Left colon (tissue), 2 donors: ENCODE measurements around the gene ATG13. TPM values are rescaled to one million over a fixed set of nuclear protein-coding genes. Genes with fewer than 3 reads are reported as not detected.

Experiments used
- ATAC-seq: fragments of 200-7000 bp; cut with Tn5 transposase; one replicate; pipeline ENCODE4 v1.9.1; 2020; ENCODE audit warnings: mild to moderate bottlenecking, moderate library complexity
- DNase-seq, 2 donors: peaks; one replicate each; pipeline ENCODE4 v3.0.0-alpha.2; 2020
- intact Hi-C, 2 donors: fragments of 100-400 bp; cut with DNase I in 1 of 2; cut with micrococcal nuclease in 1 of 2; formaldehyde crosslinking; loops; one replicate each; pipeline versions ENCODE4 v1.11.2 to v1.14.0; 2022; cut with DNase I, micrococcal nuclease
- total RNA-seq, 2 donors: library from RNA; stranded (reverse); fragmentation: NEBNext Ultra II Directional; extraction: Animal tissue kit (Norgen Biotek cat#: 25700); gene quantifications; one replicate each; pipeline ENCODE4 v1.2.1, GENCODE V29; 2021
- donor health status: DM: no; HTN: no; CAD: no.
- donor health status: DM: yes; HTN: yes; CAD: no.

ATG13 gene
- total RNA-seq, 2 donors from 2014 or later, result 51.3 to 57.6 TPM

DNA sequence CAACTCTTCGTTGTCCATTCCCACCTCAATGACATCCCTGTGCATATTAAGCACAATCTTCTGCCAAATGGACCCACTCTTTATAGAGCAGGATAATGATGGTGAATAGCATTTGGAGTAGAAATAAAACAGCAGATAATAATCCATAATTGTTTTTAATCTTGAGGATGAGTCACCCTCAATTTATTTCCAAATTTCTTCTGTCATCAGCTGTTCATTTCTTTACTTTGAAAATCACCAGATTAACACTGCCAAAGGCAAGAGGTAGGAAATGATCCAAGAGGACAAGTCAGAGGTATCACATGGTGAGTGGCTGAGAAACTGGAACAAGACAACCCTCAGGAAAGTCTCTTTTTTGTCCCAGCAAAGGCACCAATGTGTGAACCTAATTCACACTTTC, 16.2 kb upstream of the ATG13 start:
- intact Hi-C loops, result no loop called here
- ATAC-seq (no peak), DNase-seq (no peak)

- ATAC-seq (no peak), DNase-seq (no peak)
- intact Hi-C loops, result no loop called here
These were observed 13.5 kb upstream of the ATG13 start for GRCh38 chr11:46603704-46604308.

DNA sequence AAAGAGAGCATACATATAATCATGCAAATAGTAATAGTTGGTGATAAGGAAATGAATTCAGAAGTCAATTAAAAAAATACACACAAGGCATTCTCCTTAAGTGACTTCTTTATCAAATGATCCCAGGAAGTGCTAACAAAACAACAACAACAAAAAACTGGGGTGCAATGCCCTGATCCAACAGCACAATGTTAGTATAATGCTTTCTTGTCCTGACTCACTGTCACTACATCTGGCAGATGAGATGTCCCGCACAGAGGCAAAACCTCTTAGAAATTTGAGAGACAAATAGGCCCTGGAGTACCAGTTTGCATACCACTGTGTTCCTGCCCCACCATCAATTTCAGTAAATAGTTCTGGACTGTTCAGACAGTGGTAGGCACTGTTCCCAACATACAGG, 12.6 kb upstream of the ATG13 start:
- intact Hi-C loops, result no loop called here
- ATAC-seq (no peak), DNase-seq (no peak)

- intact Hi-C loops, result no loop called here
- no peak for DNase-seq
- ATAC-seq, result no peak
These were observed 9.8 kb upstream of the ATG13 start for GRCh38 chr11:46607516-46607915.

GRCh38 chr11:46609386-46609785, 8.0 kb upstream of the ATG13 start:
- no peak for DNase-seq
- no peak for ATAC-seq
- intact Hi-C loops, result no loop called here

- DNase-seq, result no peak
- ATAC-seq, result peak; percentile 70
- intact Hi-C loops, result no loop called here
These were observed 5.6 kb upstream of the ATG13 start for GRCh38 chr11:46611526-46612304.

GRCh38 chr11:46612326-46612725, 5.0 kb upstream of the ATG13 start:
- intact Hi-C loops, result no loop called here
- ATAC-seq (no peak), DNase-seq (no peak)

- ATAC-seq, result no peak
- no peak for DNase-seq
- intact Hi-C loops, result no loop called here
These were observed 1.6 kb upstream of the ATG13 start for GRCh38 chr11:46615756-46616155.

GRCh38 chr11:46616551-46617133, 711 bp upstream of the ATG13 start:
- intact Hi-C loops, result no loop called here
- DNase-seq (no peak), ATAC-seq (peak; percentile 10)

DNA sequence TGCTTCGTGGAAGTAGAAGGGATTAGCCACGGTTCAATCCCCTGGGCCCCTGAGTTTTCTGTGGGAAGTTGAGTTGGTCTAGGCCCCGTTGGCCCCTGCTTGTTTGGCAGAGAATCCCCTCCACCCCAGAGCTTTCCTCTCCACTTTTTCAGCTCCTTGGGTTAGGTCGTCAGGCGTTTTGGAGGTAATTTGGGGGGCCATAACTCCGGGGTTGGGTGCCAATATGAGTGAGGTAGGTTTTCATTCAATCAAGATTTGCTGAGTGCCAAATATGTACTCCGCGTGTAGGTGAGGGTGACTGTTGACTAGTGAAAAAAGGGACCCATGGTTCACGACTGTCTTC, 590 bp downstream of the ATG13 start:
- ATAC-seq (no peak), DNase-seq (no peak)
- intact Hi-C loops, result no loop called here

GRCh38 chr11:46618837-46619236, 1.5 kb downstream of the ATG13 start:
- DNase-seq (no peak), ATAC-seq (peak; percentile 10)
- intact Hi-C loops, result no loop called here

- ATAC-seq (peak; percentile 26), DNase-seq (no peak)
- intact Hi-C loops, result no loop called here
These were observed 8.1 kb downstream of the ATG13 start for GRCh38 chr11:46625406-46625805.

DNA sequence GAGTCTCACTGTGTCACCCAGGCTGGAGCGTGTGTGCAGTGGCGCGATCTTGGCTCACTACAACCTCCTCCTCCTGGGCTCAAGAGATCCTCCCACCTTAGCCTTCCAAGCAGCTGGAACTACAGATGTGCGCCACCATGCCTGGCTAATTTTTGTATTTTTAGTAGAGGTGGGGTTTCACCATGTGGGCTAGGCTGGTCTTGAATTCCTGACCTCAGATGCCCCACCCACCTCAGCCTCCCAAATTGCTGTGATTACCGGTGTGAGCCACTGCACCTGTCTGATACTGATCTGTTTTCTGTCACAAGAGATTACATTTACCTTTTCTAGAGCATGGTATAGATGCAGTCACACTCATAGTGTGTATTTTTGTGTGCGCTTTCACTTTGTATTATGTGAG, 11.6 kb downstream of the ATG13 start:
- ATAC-seq (no peak), DNase-seq (no peak)
- intact Hi-C loops, result no loop called here

DNA sequence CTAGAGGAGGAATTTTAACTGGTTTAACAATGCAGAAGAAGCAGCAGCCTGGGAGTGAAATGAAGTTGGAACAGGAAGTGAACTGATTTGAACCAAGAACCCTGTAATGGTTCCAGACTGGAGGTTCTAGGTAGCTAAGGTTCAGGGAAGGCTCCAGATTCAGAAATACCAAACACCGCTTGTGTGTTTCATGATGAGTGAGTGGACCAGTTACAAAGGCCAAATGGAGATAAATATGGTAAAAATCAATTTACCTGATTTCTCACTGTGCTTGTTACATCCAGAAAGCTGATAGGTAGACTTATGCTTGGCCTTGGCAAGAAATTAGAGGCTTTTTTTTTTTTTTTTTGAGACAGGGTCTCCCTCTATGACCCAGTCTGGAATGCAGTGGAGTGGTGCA, 12.9 kb downstream of the ATG13 start:
- ATAC-seq, result no peak
- intact Hi-C loops, result no loop called here

DNA sequence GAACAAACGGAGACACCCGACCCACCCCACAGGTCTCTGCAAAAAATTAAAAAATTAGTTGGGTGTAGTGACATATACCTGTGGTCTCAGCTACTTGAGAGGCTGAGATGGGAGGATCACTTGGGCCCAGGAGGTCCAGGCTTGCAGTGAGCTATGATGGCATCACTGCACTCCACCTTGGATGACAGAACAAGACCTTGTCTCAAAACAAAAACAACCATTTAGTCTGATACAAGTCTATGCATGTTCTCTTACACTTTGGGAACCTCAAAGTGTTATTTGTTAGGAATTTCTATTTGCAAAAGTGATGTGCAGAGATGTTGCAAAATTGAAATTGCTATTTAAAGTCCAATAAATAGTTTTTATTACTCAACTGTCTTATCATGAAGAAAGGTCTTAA, 14.3 kb downstream of the ATG13 start:
- no peak for ATAC-seq
- no peak for DNase-seq
- intact Hi-C loops, result no loop called here

More for the DNA sequence above, 12.9 kb downstream of the ATG13 start:
- no peak for DNase-seq

DNA sequence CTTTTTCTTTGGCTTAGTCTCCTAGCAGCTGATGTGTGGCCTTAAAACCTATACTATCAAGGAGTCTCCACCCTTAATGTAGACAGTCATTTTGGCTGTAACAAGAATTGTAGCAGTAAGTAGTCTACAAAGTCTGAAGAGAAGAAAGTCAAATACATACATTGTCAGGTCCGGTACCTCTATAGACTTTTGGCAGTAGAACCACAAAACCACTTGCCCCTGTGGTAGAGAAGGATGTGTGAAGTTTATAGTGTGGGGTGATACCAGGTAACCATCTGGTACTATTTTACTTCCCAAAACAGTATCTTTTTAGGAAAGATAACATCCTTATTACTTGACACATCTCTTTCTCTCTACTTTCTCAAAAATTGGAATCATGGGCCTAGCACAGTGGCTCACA, 15.1 kb downstream of the ATG13 start:
- no peak for ATAC-seq
- DNase-seq, result no peak
- intact Hi-C loops, result no loop called here

DNA sequence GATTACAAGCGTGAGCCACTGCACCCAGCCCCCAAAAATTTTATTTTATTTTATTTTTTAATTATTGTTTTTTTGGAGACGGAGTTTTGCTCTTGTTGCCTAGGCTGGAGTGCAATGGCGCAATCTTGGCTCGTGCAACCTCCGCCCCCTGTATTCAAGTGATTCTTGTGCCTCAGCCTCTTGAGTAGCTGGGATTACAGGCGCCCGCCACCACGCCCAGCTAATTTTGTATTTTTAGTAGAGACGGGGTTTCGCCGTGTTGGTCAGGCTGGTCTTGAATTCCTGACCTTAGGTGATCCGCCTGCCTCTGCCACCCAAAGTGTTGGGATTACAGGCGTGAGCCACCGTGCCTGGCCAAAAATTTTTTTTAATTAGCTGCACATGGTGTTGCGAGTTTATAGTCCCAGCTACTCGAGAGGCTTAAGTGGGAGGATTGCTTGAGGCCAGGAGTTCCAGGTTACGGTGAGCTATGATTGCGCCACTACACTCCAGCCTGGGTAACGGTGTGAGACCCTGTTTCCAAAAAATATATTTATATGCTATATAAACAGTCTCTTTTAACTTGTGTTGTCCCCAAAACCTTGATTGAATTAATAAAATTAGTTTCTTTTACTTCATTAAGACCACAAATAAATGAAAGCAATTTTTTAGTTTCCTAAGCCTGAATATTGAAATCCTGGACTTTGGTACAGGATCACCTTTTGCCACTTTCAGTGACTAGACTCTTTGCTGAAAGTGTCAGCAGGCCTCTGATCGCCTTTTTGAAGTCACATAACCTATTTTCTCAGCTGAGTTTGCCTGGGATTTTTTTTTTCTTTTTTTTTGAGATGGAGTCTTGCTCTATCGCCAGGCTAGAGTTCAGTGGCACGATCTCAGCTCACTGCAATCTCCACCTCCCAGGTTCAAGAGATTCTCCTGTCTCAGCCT, 16.2 kb downstream of the ATG13 start:
- DNase-seq (no peak), ATAC-seq (no peak)
- intact Hi-C loops, result no loop called here

DNA sequence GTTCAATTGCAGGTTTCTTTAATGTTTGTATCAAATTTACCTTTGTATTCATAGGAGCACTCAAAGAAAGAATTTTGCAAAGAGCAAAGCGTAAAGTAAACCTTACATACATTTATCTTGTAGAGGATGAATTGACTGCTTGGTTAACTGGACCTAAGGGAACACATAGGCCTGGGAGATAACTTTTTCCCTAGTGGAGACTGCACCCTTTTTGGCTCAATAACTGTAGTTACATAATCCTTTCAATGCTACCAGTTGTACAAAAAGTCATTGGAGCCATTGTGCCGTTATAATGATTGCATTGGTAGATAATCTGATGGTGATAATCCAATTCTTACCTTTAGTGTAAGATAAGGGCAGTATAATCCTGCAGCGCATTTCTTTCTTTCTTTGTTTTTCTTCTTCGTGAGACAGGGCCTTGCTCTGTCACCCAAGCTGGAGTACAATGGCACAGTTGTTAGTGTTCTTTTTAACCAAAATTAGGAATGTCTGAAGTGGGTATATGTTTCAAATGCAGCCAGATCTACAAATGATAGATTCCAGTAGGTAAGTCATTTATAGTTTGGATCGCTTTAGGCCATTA, 18.3 kb downstream of the ATG13 start:
- DNase-seq (no peak), ATAC-seq (no peak)
- intact Hi-C loops, result no loop called here

DNA sequence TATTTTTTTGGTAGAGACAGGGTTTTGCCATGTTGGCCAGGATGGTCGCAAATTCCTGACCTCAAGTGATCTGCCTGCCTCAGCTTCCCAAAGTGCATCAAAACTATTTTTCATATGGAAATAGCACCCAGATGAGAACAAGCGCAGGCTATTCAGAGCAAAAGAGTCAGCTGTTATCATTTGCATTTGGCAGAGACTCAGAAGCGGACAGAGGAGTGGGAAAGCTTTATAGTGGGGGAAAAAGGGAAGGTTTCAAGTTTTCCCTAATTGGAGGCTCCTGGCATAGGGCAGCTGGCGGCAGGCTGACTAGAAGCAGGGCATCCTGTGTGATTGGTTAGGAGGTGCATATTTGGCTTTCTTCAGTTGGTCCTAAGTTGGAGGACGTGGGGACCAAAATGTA, 20.2 kb downstream of the ATG13 start:
- intact Hi-C loops, result no loop called here
- DNase-seq (no peak), ATAC-seq (no peak)
